Stimulated activated CD4-positive, alpha-beta T cell treated with anti-CD3 and anti-CD28 coated beads, Interleukin-15, amount 100 ng/mL, for 1 hour (primary cell): ENCODE data around the gene AUH.
A peak's percentile ranks its signal among the peaks of the same experiment; 100 is the strongest.
"Not testable (repeated sequence)": the region's sequence is repeated elsewhere in the genome, so short reads cannot be mapped to it uniquely, and the experiment has no call there.

Source experiments
- DNase-seq, 2 donors: peaks; one replicate each; pipeline ENCODE4 v3.0.0-alpha.2; 2020; ENCODE audit warnings: low read depth in 1 of 2, low spot score in 1 of 2

AUH gene, protein sequence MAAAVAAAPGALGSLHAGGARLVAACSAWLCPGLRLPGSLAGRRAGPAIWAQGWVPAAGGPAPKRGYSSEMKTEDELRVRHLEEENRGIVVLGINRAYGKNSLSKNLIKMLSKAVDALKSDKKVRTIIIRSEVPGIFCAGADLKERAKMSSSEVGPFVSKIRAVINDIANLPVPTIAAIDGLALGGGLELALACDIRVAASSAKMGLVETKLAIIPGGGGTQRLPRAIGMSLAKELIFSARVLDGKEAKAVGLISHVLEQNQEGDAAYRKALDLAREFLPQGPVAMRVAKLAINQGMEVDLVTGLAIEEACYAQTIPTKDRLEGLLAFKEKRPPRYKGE

GRCh38 chr9:91361291-91362050 is at the start of gene AUH:
Gene AUH, minus strand, starts transcription at chr9:91361918. Its CDS starts 29 bp downstream, at chr9:91361889.
- DNase-seq: peak; percentile 72 to 82

DNA sequence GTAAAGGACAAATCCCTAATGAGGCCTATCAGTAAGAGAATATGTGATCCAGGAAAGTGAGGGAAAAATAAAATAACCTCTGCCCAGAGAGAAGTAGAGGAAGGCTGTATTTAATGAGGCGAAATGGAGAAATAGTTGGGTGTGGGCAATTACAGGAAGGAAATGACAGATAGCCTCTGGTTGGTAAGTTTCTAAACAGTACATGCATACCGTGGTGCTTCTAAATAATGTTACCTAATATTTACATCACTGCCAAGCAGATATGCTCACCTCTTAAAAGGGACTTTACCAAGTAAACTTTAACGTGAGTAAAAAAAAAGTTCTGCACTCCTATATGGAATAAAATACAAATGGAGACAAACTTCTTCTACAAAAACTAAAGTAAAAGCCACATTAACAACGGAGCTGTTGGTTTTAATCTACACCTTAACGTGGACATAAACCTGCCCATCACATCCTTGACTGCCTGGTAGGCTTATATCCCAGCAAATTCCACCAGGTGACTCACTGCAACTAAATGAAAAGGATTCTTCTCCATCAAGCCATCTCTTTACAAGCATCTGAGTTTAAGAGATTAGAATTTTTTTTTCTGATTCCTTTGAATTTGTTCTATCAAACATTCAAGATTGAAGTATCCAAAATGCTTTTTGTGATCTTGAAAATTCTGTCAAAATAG is 49.5 kb upstream of the AUH start:
- DNase-seq: no peak

GRCh38 chr9:91410161-91410560 is 48.4 kb upstream of the AUH start:
- no peak for DNase-seq

- DNase-seq: no peak
Observed at GRCh38 chr9:91408475-91408874, 46.8 kb upstream of the AUH start.

GRCh38 chr9:91407580-91408318 is 46.0 kb upstream of the AUH start:
- no peak for DNase-seq

DNA sequence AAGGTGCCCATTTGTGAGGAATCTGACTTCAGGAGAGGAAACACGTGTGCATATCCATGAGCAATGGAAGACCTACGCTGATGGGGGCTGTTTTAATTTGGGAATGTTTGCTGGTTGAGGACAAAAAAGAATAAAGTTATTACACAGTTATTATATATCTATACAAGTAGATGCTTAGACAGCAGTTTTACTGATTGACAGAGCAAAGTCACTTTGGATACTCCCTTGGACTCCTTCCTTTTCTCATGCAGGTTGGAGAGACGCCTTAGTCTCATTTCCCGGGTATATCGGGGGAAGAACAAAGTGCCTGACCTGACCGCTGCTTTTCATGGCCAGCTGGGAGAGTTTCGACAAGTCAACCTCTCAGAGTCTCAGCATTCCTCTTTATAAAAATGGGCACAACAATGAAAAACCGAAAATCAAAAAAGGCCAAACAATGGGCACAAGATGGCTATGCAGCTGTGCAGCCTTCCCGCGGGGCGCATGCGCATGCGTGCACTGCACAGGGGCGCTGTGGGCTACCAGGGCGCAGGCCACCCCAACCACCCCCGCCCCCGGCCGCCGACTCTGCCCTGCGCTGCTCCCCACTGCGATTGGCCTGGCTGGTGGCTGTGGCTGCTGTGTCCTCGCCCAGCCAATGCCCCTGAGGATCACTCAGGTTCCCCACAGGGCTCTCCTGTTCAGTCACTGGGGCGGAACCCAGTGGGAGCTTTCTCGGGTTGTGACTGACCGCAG is 43.8 kb upstream of the AUH start:
- no peak for DNase-seq

GRCh38 chr9:91403665-91404543 is 42.2 kb upstream of the AUH start:
- no peak for DNase-seq

GRCh38 chr9:91398926-91399325 is 37.2 kb upstream of the AUH start:
- no peak for DNase-seq

DNA sequence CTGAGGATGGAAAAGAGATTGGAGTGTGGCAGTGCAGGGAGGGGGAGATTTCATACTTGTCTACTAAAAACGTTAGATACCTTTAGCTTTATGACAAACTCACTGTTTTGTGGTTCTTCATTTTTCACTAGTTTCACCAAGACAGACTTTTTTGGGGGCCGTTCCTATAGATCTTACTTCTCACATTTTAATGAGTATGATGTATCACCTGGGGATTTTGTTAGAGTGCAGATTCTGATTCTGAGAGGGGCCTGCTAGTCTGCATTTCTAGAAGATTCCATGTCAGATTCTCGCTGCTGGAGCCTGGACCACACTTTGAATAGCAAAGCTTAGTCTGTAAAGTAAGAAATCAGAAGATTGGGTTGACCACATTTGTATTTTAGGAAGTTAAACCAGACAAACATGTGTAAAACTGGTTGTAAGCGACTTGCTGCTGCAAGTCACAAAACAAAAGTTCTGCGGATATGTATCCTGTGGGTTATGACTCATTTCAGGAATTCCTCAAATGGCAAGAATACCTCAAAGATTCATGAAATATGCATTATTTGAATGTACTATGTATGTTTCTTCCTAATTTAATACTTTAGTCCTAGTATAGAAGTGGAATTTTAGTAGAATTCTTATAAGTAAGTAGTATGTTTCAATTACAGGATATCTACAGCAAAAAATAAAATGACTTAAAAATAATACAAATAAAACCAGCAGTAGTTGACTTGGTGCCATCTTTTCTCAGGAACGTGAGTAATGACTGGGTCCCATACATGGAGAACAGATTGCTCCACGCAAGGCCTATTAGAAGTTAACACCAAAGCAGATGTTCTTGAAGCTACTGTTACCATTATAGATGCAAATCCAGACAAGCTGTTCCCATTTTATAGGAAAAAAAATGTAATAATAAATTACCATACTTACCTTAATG is 34.1 kb upstream of the AUH start:
- DNase-seq: no peak

DNA sequence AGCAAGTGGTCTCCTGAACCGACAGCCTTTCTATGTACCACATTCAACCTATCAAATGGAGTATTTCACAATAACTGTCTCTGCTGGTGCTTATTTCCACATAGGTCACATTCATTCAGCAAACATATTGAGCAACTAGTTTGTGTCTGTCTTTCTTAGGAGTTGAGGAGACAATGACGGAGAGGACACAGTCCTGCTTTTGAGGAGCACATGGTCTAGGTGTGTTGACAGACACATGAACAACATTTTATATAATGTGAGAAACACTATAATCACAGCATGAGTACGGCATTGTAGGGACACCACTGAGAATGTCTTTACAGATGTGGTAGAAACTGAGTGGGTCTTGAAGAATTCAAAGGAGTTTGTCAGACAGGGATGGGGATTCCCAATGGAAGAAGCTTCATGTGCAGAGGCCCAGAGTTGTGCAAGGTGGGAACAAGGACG is 33.4 kb upstream of the AUH start:
- DNase-seq: no peak

- DNase-seq: no peak
Observed at GRCh38 chr9:91393826-91394225, 32.1 kb upstream of the AUH start.

DNA sequence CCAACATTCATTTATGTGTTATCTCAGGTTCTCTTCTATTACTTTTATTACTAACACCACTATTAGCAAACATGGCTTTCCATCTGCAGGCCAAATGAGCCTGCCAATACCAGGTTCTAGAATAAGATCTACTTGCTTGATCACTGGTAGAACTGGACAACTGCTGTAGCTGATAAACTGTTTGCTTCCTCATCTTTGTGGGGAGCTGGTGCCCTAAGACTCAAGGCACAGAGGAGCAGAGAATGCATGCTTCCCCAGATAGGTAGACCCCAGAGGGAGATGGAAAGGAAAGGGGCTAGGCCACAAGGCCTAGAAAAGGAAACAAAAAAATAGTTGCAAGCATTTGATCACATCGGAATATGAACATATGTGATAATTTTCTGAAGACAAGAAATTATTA is 30.7 kb upstream of the AUH start:
- no peak for DNase-seq

DNA sequence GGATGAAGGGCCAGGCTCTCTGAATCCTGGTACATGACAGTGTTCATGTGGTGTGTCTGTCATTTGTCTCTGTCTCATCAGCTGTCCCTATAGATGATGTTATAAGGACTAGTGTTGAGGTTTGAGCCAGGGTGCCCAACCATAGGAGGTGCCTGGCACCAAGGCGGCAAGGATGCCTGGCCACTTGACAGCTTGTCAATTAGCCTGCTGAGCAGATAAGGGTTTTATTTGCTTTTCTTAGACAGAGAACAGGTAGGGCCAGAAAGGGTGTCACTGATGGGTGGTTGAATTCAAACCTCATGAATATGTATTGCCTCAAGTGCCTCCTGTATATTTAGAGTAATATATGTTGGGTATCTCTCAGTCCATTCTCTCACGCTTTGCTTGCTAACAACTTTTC is 30.1 kb upstream of the AUH start:
- no peak for DNase-seq

- DNase-seq: no peak
Observed at GRCh38 chr9:91391412-91391811, 29.7 kb upstream of the AUH start.

DNA sequence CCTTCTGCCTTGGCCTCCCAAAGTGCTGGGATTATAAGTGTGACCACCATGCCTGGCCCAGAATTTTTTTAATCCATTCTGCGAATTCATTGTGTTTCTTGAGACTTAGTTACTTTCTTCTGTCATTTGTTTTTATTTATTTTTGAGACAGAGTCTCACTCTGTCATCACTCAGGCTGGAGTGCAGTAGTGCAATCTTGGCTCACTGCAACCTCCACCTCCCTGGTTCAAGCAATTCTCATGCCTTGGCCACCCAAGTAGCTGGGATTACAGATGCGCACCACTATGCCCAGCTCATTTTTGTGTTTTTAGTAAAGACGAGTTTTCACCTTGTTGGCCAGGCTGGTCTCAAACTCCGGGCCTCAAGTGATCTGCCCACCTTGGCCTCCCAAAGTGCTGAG is 28.0 kb upstream of the AUH start:
- not testable (repeated sequence) for DNase-seq

- DNase-seq: no peak
Observed at GRCh38 chr9:91386765-91387164, 25.0 kb upstream of the AUH start.

DNA sequence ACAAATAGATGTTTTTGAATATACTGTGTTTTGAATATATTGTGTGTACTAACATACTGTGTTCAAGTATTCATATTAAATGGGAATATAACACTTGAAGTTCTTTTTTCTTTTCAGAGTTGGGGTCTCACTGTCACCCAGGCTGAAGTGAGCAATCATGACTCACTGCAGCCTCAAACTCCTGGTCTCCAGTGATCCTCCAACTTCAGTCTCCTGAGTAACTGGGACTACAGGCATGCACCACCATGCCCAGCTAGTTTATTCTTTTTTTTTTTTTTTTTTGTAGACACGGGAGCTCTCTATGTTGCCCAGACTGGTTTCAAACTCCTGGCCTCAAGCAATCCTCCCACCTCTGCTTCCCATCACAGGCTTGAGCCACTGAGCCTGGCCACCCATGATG is 23.2 kb upstream of the AUH start:
- no peak for DNase-seq

- no peak for DNase-seq
Observed at GRCh38 chr9:91383577-91383976, 21.9 kb upstream of the AUH start.

GRCh38 chr9:91382298-91382697 is 20.6 kb upstream of the AUH start:
- no peak for DNase-seq
